ENCODE measurements around the gene RHNO1.

Gene RHNO1

GRCh38 chr12:2902272-2902880 is 25.4 kb downstream of the RHNO1 start:
- no peak for DNase-seq (ENCODE audit: low spot score)

- DNase-seq (ENCODE audit: low spot score) = no peak
These were observed 27.2 kb downstream of the RHNO1 start for GRCh38 chr12:2904260-2904659.

GRCh38 chr12:2912216-2912575 is 35.2 kb downstream of the RHNO1 start:
- DNase-seq (ENCODE audit: low spot score) = no peak

DNA sequence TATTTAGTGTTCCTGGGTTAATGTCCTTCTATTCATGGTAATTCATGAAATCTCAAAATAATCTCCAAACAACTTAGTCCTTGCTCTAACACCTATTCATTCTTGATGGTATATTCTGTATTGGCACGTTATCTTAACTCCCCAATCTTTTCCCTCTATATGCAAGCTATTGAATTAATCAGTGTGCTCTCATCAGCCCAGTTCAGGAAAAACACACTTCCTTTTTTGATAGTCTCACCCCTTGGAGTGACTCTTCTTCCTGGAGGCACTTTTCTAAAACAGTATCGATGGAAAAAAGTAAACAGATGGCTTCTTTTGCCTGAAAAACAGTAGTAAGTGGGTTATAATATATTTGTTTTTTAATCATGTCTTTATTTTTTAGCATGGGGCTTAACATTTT is 42.2 kb downstream of the RHNO1 start:
- DNase-seq (ENCODE audit: low spot score) = no peak

GRCh38 chr12:2922329-2922728 is 45.3 kb downstream of the RHNO1 start:
- no peak for DNase-seq (ENCODE audit: low spot score)

DNA sequence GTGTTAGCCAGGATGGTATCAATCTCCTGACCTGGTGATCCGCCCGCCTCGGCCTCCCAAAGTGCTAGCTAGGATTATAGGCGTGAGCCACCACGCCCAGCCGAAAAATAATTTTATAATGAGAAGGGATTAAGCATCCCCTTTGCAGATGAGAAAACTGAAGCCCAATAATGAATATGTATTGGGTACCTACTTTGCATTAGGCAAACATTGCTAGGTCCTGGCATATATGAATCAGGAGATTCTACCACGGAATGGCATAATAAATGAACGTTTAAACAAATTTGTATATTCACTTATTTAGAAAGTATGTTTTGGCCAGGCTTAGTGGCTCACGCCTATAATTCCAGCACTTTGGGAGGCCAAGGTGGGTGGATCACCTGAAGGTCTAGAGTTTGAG is 46.0 kb downstream of the RHNO1 start:
- DNase-seq (ENCODE audit: low spot score) = no peak

GRCh38 chr12:2924019-2924418 is 47.0 kb downstream of the RHNO1 start:
- DNase-seq (ENCODE audit: low spot score) = no peak

- no peak for DNase-seq (ENCODE audit: low spot score)
These were observed 48.4 kb downstream of the RHNO1 start for GRCh38 chr12:2925322-2925995.

DNA sequence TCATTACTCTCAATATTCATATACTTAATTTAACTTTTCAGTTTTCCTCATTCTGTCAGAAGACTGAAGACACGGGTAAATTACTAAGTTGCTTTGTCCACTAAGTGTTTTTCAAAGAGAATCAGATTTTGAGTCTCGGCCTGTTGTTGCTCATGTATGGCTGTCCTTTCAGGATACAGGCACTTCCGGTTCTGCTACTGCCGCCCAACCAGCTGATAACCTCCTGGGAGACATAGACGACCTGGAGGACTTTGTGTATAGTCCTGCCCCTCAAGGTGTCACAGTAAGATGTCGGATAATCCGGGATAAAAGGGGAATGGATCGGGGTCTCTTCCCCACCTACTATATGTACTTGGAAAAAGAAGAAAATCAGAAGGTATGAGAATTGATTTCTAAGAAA is 53.8 kb downstream of the RHNO1 start:
- DNase-seq (ENCODE audit: low spot score) = no peak

DNA sequence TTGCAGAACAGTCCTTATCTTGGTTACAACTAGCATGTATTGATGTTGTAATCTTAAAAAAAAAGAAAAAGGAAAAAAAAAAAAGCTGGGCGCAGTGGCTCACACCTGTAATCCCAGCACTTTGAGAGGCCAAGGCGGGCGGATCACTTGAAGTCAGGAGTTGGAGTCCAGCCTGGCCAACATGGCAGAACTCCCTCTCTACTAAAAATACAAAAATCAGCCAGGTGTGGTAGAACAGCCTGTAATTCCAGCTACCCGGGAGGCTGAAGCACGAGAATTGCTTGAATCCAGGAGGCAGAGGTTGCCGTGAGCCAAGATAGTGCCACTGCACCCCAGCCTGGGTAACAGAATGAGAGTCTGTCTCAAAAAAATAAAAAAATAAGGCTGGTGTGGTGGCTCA is 56.6 kb downstream of the RHNO1 start:
- no peak for DNase-seq (ENCODE audit: low spot score)

DNA sequence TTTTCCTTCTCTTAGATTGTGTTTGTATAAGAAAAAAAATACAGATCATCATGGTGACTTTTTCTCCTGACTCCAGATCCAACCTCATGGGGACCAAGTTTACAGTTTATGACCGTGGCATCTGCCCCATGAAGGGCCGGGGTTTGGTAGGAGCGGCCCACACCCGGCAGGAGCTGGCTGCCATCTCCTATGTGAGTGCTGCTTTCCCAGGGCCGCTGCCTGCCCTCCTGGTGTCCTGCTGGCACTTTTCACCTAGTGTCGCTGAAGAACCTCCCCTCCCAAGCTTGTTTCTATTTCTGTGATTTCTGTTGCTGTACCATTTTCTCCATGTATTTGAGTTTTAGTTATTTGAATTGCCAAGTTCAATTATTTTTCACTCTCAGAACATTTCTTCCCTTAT is 57.3 kb downstream of the RHNO1 start:
- DNase-seq (ENCODE audit: low spot score) = no peak

DNA sequence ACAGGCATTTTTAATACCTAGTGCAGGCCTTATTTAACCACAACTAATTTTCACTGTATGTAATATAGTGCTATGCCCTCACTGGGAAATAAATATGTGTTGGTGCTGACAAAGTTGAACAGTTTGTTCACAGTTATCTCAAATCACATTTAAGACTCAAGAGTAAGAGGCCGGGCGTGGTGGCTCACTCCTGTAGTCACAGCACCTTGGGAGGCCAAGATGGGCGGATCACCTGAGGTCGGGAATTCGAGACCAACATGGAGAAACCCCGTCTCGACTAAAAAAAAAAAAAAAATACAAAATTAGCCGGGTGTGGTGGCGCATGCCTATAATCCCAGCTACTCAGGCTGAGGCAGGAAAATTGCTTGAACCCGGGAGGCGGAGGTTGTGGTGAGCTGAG is 59.3 kb downstream of the RHNO1 start:
- DNase-seq (ENCODE audit: low spot score) = no peak

- DNase-seq (ENCODE audit: low spot score) = no peak
These were observed 60.5 kb downstream of the RHNO1 start for GRCh38 chr12:2937500-2937899.

Measured in HuH-7 (cell line).